PFSK-1 (cell line): ENCODE measurements around the gene AP1S2.

ENCODE experiments used
- POLR2AphosphoS5 ChIP-seq: IDR thresholded peaks from 2 replicates; pipeline ENCODE4 v1.6.1; 2012; ENCODE audit warnings: low read depth, mild to moderate bottlenecking, control low read depth, low read length, moderate library complexity
- REST ChIP-seq, 2 experiments: IDR thresholded peaks; 2 replicates each; pipeline versions ENCODE4 v1.6.1 to v1.8.0; 2011 to 2012; ENCODE audit warnings: low read depth in 2 of 2, low read length in 2 of 2, control low read depth in 1 of 2, inconsistent platforms in 1 of 2, mild to moderate bottlenecking in 1 of 2, moderate library complexity in 1 of 2; ENCODE audit not compliant: insufficient read depth in 1 of 2

- TF ChIP-seq POLR2AphosphoS5 (no peak), REST (IDR thresholded peaks at IDR 0.05; ENCODE audit: insufficient read depth in 1 of 2, low read depth in 2 of 2, low read length in 2 of 2) (no peak)
Measured at GRCh38 chrX:15843960-15844359, 10.7 kb downstream of the AP1S2 start.
